ENCODE results near the gene ETS1. TPM values are rescaled to one million over a fixed set of nuclear protein-coding genes. Genes with fewer than 3 reads are reported as not detected.

The ETS1 gene
- total RNA-seq, 6 experiments from 2014 or later, result 14.2 to 37.2 (median 23.3) TPM

GRCh38 chr11:128610721-128611617 lies 23.6 kb upstream of the ETS1 start:
- no peaks in the 10 kb centered on the region for H3K9me3 ChIP-seq
- no peaks in the 10 kb centered on the region for H3K36me3 ChIP-seq
- no peak for DNase-seq
- intact Hi-C loops (cut with DNase I), result no loop called here
- 49% methylated on average over 11 of the region's 18 CpGs for WGBS (ENCODE audit: insufficient coverage, low coverage, low lambda C conversion rate, missing lambda C conversion rate)
- ATAC-seq, result peak; percentile 55 to 76 (median 62)
- no peak overlapping the region for H3K4me3 ChIP-seq
- no peaks in the 10 kb centered on the region for H3K27me3 ChIP-seq
- TF ChIP-seq CTCF (IDR thresholded peaks at IDR 0.05), result no peak
- no peak for TF ChIP-seq POLR2A (IDR thresholded peaks at IDR 0.05)
- peak overlapping the region in 1 of 3 donors; percentile 7 for H3K27ac ChIP-seq
- H3K4me1 ChIP-seq, result peaks cover 0 to 9% (median 0%) of the 10 kb centered on the region in 4 donors

- intact Hi-C loops (cut with DNase I), result no loop called here
- Histone ChIP-seq H3K9me3 (no peaks in the 10 kb centered on the region), H3K4me3 (no peak overlapping the region), H3K4me1 (peaks cover 0 to 9% (median 0%) of the 10 kb centered on the region in 4 donors), H3K36me3 (no peaks in the 10 kb centered on the region), H3K27ac (no peak overlapping the region), H3K27me3 (no peaks in the 10 kb centered on the region)
- DNase-seq (no peak), ATAC-seq (no peak)
- TF ChIP-seq CTCF (IDR thresholded peaks at IDR 0.05) (no peak), POLR2A (IDR thresholded peaks at IDR 0.05) (no peak)
- 74% methylated on average over 6 of the region's 6 CpGs for WGBS (ENCODE audit: insufficient coverage, low coverage, low lambda C conversion rate, missing lambda C conversion rate)
Measured at GRCh38 chr11:128609785-128610184, 22.4 kb upstream of the ETS1 start.

- no peak overlapping the region for H3K27ac ChIP-seq
- ATAC-seq, result no peak
- peaks cover 0 to 9% (median 0%) of the 10 kb centered on the region in 4 donors for H3K4me1 ChIP-seq
- H3K4me3 ChIP-seq, result no peak overlapping the region
- DNase-seq, result no peak
- no peak for TF ChIP-seq POLR2A (IDR thresholded peaks at IDR 0.05)
- H3K36me3 ChIP-seq, result no peaks in the 10 kb centered on the region
- no peaks in the 10 kb centered on the region for H3K27me3 ChIP-seq
- intact Hi-C loops (cut with DNase I), result no loop called here
- WGBS (ENCODE audit: insufficient coverage, low coverage, low lambda C conversion rate, missing lambda C conversion rate), result 91% methylated on average over 5 of the region's 10 CpGs
- no peaks in the 10 kb centered on the region for H3K9me3 ChIP-seq
Measured at GRCh38 chr11:128608746-128609407, 21.5 kb upstream of the ETS1 start.

- no peaks in the 10 kb centered on the region for H3K9me3 ChIP-seq
- intact Hi-C loops (cut with DNase I), result no loop called here
- H3K27me3 ChIP-seq, result no peaks in the 10 kb centered on the region
- H3K36me3 ChIP-seq, result no peaks in the 10 kb centered on the region
- no peak overlapping the region for H3K27ac ChIP-seq
- 35% methylated on average over 5 of the region's 5 CpGs for WGBS (ENCODE audit: insufficient coverage, low coverage, low lambda C conversion rate, missing lambda C conversion rate)
- H3K4me1 ChIP-seq, result peaks cover 0 to 9% (median 0%) of the 10 kb centered on the region in 4 donors
- TF ChIP-seq POLR2A (IDR thresholded peaks at IDR 0.05), result no peak
- ATAC-seq (peak; percentile 64 to 76 (median 72)), DNase-seq (no peak)
- no peak overlapping the region for H3K4me3 ChIP-seq
Measured at GRCh38 chr11:128607819-128608218, 20.5 kb upstream of the ETS1 start.

GRCh38 chr11:128604723-128605122 lies 17.4 kb upstream of the ETS1 start:
- Histone ChIP-seq H3K9me3 (no peaks in the 10 kb centered on the region), H3K4me1 (peaks cover 0 to 9% (median 0%) of the 10 kb centered on the region in 4 donors), H3K36me3 (no peaks in the 10 kb centered on the region), H3K4me3 (no peak overlapping the region), H3K27ac (no peak overlapping the region), H3K27me3 (no peaks in the 10 kb centered on the region)
- TF ChIP-seq CTCF (IDR thresholded peaks at IDR 0.05) (no peak), POLR2A (IDR thresholded peaks at IDR 0.05) (no peak)
- DNase-seq (no peak), ATAC-seq (peak; percentile 31 to 75 (median 60))
- WGBS (ENCODE audit: insufficient coverage, low coverage, low lambda C conversion rate, missing lambda C conversion rate), result 73% methylated on average over 5 of the region's 5 CpGs
- intact Hi-C loops (cut with DNase I), result no loop called here
